HFF-Myc (cell line): ENCODE measurements around the gene RBM39.
"Not testable (repeated sequence)": the region's sequence is repeated elsewhere in the genome, so short reads cannot be mapped to it uniquely, and the experiment has no call there.

ENCODE experiments used
- DNase-seq: peaks from one replicate; pipeline ENCODE4 v3.0.0-alpha.2; 2011; ENCODE audit warnings: low read depth; ENCODE audit errors: extremely low read depth
- H3K4me3 ChIP-seq: replicated peaks from 2 replicates; pipeline ENCODE4 v1.5.1; 2011; ENCODE audit warnings: low read depth, mild to moderate bottlenecking, control low read depth, low read length
- CTCF ChIP-seq: IDR thresholded peaks from 2 replicates; pipeline ENCODE4 v1.5.1; 2012; ENCODE audit warnings: mild to moderate bottlenecking, low read depth, low read length, control low read depth; ENCODE audit errors: missing control alignments

Gene RBM39

GRCh38 chr20:35721219-35721618 lies 20.8 kb downstream of the RBM39 start:
- no peak overlapping the region for H3K4me3 ChIP-seq
- DNase-seq: no peak
- no peak for TF ChIP-seq CTCF

GRCh38 chr20:35720165-35721123 lies 21.6 kb downstream of the RBM39 start:
- DNase-seq: no peak
- TF ChIP-seq CTCF: no peak
- H3K4me3 ChIP-seq: no peak overlapping the region

GRCh38 chr20:35719717-35720116 lies 22.3 kb downstream of the RBM39 start:
- no peak overlapping the region for H3K4me3 ChIP-seq
- DNase-seq: no peak
- no peak for TF ChIP-seq CTCF

- TF ChIP-seq CTCF: no peak
- no peak overlapping the region for H3K4me3 ChIP-seq
- peak; percentile 38 for DNase-seq
Observed at GRCh38 chr20:35718972-35719635, 23.0 kb downstream of the RBM39 start.

GRCh38 chr20:35718321-35718720 lies 23.7 kb downstream of the RBM39 start:
- not testable (repeated sequence) for DNase-seq, H3K4me3 ChIP-seq

- no peak for TF ChIP-seq CTCF
- DNase-seq: no peak
- H3K4me3 ChIP-seq: no peak overlapping the region
Observed at GRCh38 chr20:35716330-35716729, 25.7 kb downstream of the RBM39 start.

GRCh38 chr20:35715652-35716051 lies 26.4 kb downstream of the RBM39 start:
- no peak for DNase-seq

More at GRCh38 chr20:35715652-35716051, 26.4 kb downstream of the RBM39 start:
- no peak overlapping the region for H3K4me3 ChIP-seq
- no peak for TF ChIP-seq CTCF
